Small intestine (tissue), 16 donors: ENCODE measurements around the gene TRAF3IP3. TPM values are rescaled to one million over a fixed set of nuclear protein-coding genes. Genes with fewer than 3 reads are reported as not detected.
A peak's percentile ranks its signal among the peaks of the same experiment; 100 is the strongest.

Experiments used
- DNase-seq, 2 donors: peaks; one replicate each; pipeline versions ENCODE4 v3.0.0 to v3.0.0-alpha.2; 2013
- FAIRE-seq: peaks from 2 replicates; lab custom pipeline; 2012; peaks lifted over from hg19 to GRCh38; lab: Jason Lieb, UNC
- H3K27ac ChIP-seq, 3 donors: one replicate each; pipeline ENCODE4 v1.5.1; 2013; ENCODE audit warnings: low read length in 2 of 3, mild to moderate bottlenecking in 2 of 3, control low read depth in 1 of 3, inconsistent platforms in 1 of 3, low read depth in 1 of 3, moderate library complexity in 1 of 3
- H3K27me3 ChIP-seq, 3 donors: one replicate each; pipeline ENCODE4 v1.6.1; 2013; ENCODE audit warnings: low read length in 3 of 3, inconsistent platforms in 1 of 3; ENCODE audit not compliant: control insufficient read depth in 3 of 3, insufficient read depth in 3 of 3
- H3K36me3 ChIP-seq, 3 donors: one replicate each; pipeline ENCODE4 v1.6.1; 2013; ENCODE audit warnings: low read length in 3 of 3, inconsistent platforms in 1 of 3, low read depth in 1 of 3, mild to moderate bottlenecking in 1 of 3, moderate library complexity in 1 of 3; ENCODE audit not compliant: control insufficient read depth in 3 of 3, insufficient read depth in 2 of 3
- H3K4me1 ChIP-seq, 3 donors: one replicate each; pipeline ENCODE4 v1.6.1; 2013; ENCODE audit warnings: low read length in 2 of 3, inconsistent platforms in 1 of 3, low read depth in 1 of 3, mild to moderate bottlenecking in 1 of 3, moderate library complexity in 1 of 3; ENCODE audit not compliant: control insufficient read depth in 3 of 3, insufficient read depth in 2 of 3
- H3K4me3 ChIP-seq, 3 donors: one replicate each; pipeline ENCODE4 v1.5.1; 2013; ENCODE audit warnings: low read length in 3 of 3, control low read depth in 1 of 3, inconsistent platforms in 1 of 3, low read depth in 1 of 3, mild to moderate bottlenecking in 1 of 3, moderate library complexity in 1 of 3
- H3K9me3 ChIP-seq, 2 donors: one replicate each; pipeline ENCODE4 v1.6.1; 2013; ENCODE audit warnings: low read depth in 1 of 2, low read length in 1 of 2; ENCODE audit not compliant: control insufficient read depth in 2 of 2, insufficient read depth in 1 of 2
- WGBS, 3 donors: extraction: QIAGEN DNeasy Blood & Tissue Kit; methylation state at CpG; one replicate each; pipeline ENCODE4 v1.1.7; 2013; 5-methylcytosine and 5-hydroxymethylcytosine counted together
- long read RNA-seq, 10 donors: transcript quantifications; one replicate each; lab custom pipeline, GENCODE V29; 2026
- polyA plus RNA-seq, 4 donors: library from polyadenylated mRNA; stranded (reverse) in 3 of 4; unstranded in 1 of 4; fragments of 200-250 nt in 3 of 4; fragments of 120-200 nt in 1 of 4; gene quantifications; one replicate each; pipeline versions ENCODE4 v1.2.1 to v1.2.3, GENCODE V29; 2013
- donor health status: healthy with polysubstance abuse.
- donor health status: control.
- donor health status: control.
- donor health status: Bipolar disorder and iron deficiency.
- donor health status: healthy.

Gene TRAF3IP3, protein sequence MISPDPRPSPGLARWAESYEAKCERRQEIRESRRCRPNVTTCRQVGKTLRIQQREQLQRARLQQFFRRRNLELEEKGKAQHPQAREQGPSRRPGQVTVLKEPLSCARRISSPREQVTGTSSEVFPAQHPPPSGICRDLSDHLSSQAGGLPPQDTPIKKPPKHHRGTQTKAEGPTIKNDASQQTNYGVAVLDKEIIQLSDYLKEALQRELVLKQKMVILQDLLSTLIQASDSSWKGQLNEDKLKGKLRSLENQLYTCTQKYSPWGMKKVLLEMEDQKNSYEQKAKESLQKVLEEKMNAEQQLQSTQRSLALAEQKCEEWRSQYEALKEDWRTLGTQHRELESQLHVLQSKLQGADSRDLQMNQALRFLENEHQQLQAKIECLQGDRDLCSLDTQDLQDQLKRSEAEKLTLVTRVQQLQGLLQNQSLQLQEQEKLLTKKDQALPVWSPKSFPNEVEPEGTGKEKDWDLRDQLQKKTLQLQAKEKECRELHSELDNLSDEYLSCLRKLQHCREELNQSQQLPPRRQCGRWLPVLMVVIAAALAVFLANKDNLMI
- polyA plus RNA-seq = 10 to 100 TPM in 1 of 4 donors, 1 to 10 TPM in 3; 1.1 to 20.0 (median 5.8) TPM
- long read RNA-seq, donor 1 = 0 reads
- long read RNA-seq, donor 2 = 0 reads
- long read RNA-seq, donor 3, partial matches to known transcripts = 0 of 2 reads
- long read RNA-seq, donor 3, other reads (novel, unspliced or antisense) = 0 of 2 reads
- long read RNA-seq, donor 4 = 0 reads
- long read RNA-seq, donor 5, partial matches to known transcripts = 0 of 1 reads
- long read RNA-seq, donor 5, other reads (novel, unspliced or antisense) = 0 of 1 reads
- long read RNA-seq, donor 6 = 0 reads
- long read RNA-seq, donor 7 = 0 reads
- long read RNA-seq, donor 8 = 0 reads
- long read RNA-seq, donor 9, partial matches to known transcripts = 0 of 1 reads
- long read RNA-seq, donor 9, other reads (novel, unspliced or antisense) = 0 of 1 reads
- long read RNA-seq, donor 10, partial matches to known transcripts = 5 of 5 reads
- long read RNA-seq, donor 10, other reads (novel, unspliced or antisense) = 0 of 5 reads

DNA sequence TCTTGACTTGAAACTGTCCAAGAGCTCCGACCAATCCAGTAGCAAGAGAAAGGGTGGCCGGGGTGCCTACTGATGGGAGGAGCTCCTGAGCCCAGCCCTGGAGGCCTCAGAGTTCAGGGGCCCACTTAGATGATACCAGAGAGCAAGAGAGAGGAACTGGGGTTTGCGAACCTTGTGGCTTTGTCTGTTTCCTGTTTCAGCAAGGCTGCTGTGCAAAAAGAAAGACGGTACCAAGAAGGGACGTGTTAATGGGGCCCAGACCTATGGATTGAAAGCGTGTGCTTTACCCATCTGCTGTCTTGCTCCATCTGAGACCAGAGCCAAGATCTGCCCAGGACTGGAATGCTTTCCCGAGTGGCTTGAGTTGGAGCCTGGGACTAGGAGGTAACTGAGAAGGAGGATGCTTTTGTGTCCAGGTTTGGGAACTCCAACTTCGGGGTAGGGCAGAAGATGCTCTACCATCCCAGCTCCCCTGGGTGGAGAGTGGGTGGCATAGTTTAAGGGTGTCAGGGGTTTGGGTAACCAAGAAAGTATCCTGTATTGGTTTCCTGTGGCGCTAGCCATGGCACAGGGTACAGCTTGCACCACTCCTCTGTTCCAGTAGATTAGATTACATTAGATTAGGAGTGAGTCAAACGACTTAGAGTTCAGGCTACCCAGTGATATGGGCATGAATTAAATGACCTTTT is at the start of gene TRAF3IP3:
TRAF3IP3 (plus strand) TSS at position 128 of the 689 bp plus-strand sequence. CDS start 3,987 bp downstream, outside the sequence.
- peak within 1 kb of the TSS; percentile 42 to 88 (median 51) for H3K27ac ChIP-seq
- 49 to 67% (median 61%) methylated on average over 10 of the region's 10 CpGs for WGBS, 3 donors
- peaks cover 0 to 4% (median 0%) of the 10 kb centered on the region in 3 donors for H3K4me1 ChIP-seq
- H3K4me3 ChIP-seq = peak within 1 kb of the TSS; percentile 14 to 41 (median 26)
- peaks cover 0 to 2% (median 0%) of the 10 kb centered on the region in 3 donors for H3K27me3 ChIP-seq
- peak; percentile 58 to 64 for DNase-seq
- H3K9me3 ChIP-seq = no peaks in the 10 kb centered on the region
- peaks cover 0 to 5% (median 2%) of the 10 kb centered on the region in 3 donors for H3K36me3 ChIP-seq
- FAIRE-seq = no peak

DNA sequence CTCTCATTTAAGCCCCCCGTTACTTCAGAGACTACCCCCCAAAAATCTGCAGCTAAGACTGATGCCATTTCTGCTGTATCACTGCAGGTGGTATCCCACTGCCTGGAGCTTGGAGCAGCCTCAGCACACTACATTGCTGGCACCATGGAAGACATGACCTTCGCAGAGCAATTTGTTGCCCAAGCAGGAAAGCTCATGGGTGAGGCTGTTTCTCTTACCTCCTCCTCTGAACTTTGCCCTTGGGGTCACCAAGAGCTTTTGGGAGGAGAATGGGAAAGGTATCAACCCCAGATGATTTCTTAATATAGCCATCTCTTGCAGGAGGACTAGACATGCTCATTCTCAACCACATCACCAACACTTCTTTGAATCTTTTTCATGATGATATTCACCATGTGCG is 49.2 kb upstream of the TRAF3IP3 start:
- no peak overlapping the region for H3K4me3 ChIP-seq
- no peaks in the 10 kb centered on the region for H3K9me3 ChIP-seq
- no peak overlapping the region for H3K27ac ChIP-seq
- 95 to 97% (median 96%) methylated on average over 3 of the region's 3 CpGs for WGBS, 3 donors
- no peaks in the 10 kb centered on the region for H3K36me3 ChIP-seq
- DNase-seq (no peak), FAIRE-seq (no peak)
- no peaks in the 10 kb centered on the region for H3K4me1 ChIP-seq
- H3K27me3 ChIP-seq = no peaks in the 10 kb centered on the region

DNA sequence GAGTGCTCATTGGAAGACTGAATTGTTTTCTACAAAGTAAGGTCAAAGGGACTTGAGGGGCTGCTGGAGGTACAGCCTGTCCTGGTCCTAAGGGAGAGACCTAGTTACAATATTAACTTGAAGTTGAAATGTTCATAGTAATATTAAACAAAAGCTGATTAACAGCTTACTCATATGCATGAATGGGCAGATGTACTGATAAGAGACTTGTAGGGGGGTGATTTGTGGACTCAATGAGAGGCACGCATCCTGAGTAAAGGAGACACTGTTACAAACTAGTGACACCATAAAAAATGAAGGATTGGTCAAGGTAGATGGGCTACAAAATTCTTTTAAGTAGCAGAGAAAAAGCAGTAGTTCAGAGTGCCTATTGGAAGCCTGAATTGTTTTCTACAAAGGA is 48.5 kb upstream of the TRAF3IP3 start:
- Histone ChIP-seq H3K4me3 (no peak overlapping the region), H3K27me3 (no peaks in the 10 kb centered on the region), H3K36me3 (no peaks in the 10 kb centered on the region), H3K9me3 (no peaks in the 10 kb centered on the region), H3K4me1 (no peaks in the 10 kb centered on the region), H3K27ac (no peak overlapping the region)
- 88 to 96% (median 94%) methylated on average over 1 of the region's 1 CpG for WGBS, 3 donors
- no peak for FAIRE-seq
- DNase-seq = no peak

DNA sequence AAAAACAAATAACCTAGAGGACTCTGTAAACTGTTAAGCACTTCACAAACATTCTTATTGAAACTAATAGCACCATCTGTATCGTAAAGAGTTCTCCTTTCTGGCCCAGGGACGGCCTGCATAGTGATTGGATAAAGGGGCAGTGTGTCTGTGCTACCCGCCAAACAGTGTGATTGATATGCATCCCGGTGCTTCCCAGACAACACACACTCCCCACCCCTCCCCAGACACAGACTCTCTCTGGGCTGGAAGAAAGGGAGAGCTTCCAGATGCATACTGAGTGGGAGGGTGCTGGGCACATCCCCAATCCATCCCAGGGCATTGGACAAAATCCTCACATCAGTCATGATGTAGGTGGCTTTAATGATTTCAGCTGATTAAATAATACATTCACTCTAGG is 47.6 kb upstream of the TRAF3IP3 start:
- no peaks in the 10 kb centered on the region for H3K27me3 ChIP-seq
- FAIRE-seq = no peak
- peak overlapping the region in 1 of 3 donors; percentile 20 for H3K27ac ChIP-seq
- no peak overlapping the region for H3K4me3 ChIP-seq
- no peak for DNase-seq
- H3K36me3 ChIP-seq = no peaks in the 10 kb centered on the region
- no peaks in the 10 kb centered on the region for H3K9me3 ChIP-seq
- 54 to 76% (median 75%) methylated on average over 4 of the region's 4 CpGs for WGBS, 3 donors
- H3K4me1 ChIP-seq = no peaks in the 10 kb centered on the region

DNA sequence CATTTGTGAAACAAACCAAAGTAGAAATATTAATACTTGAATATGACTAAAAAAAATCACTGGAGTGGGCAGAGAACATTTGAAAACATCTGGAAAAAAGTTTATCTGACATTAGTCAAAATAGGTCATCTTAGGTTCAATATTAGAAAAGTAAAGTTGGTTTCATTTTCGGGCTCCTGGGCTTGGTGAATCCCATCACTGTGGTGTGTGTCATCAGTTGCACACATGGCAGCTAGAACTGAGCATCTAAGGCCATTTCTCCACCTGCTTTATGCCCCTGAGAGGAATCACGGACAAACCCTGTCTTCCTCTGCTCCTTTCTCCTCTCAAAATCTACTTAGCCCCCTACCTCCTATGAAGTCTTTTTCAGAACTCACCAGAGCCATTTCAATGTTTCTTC is 45.8 kb upstream of the TRAF3IP3 start:
- H3K36me3 ChIP-seq = no peaks in the 10 kb centered on the region
- H3K27me3 ChIP-seq = no peaks in the 10 kb centered on the region
- FAIRE-seq = no peak
- no peak overlapping the region for H3K27ac ChIP-seq
- WGBS, 3 donors = 66 to 69% (median 66%) methylated on average over 2 of the region's 2 CpGs
- no peak for DNase-seq
- H3K4me3 ChIP-seq = no peak overlapping the region
- H3K9me3 ChIP-seq = no peaks in the 10 kb centered on the region
- no peaks in the 10 kb centered on the region for H3K4me1 ChIP-seq

DNA sequence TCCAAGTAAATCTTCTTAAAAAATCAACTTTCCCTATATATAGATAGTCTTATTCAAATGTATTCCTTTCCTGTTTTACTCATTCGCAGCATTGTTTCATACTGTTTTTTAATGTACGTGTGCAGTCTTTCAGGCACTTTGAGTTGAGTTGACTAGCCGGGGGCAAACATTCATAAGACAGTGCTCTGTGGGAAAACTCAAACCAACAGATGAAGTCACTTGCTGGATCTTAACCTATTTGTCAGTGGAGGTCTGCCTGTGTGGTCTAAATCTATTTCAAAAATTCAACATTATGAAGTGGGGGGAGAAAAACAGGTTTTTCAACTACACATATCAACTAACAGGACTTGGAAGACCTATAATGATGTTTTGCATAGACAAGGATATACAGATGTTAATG is 45.0 kb upstream of the TRAF3IP3 start:
- DNase-seq (no peak), FAIRE-seq (no peak)
- Histone ChIP-seq H3K4me3 (no peak overlapping the region), H3K4me1 (no peaks in the 10 kb centered on the region), H3K27me3 (no peaks in the 10 kb centered on the region), H3K27ac (no peak overlapping the region), H3K9me3 (no peaks in the 10 kb centered on the region), H3K36me3 (no peaks in the 10 kb centered on the region)
- WGBS, 3 donors = 90 to 98% (median 92%) methylated on average over 3 of the region's 3 CpGs

DNA sequence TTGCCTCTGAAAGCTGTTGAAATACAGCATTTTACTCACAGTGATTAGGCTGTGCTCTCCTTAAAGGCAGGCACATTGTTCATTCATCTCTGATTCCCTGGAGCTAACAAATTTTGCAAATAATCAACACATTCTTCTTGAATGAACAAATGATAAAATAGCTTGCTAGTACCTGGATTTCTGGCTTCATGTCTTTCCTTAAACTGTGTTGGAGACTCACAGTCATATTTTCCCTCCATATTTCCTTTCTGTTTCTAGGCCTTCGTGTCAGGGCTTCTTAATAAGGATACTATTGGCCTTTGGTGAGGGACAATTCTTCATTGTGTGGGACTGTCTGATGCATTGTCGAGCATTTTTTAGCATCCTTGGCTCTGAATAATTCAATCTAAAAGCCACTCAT is 41.5 kb upstream of the TRAF3IP3 start:
- DNase-seq = no peak
- Histone ChIP-seq H3K4me3 (no peak overlapping the region), H3K27me3 (peaks cover 0 to 2% (median 0%) of the 10 kb centered on the region in 3 donors), H3K4me1 (no peaks in the 10 kb centered on the region), H3K36me3 (no peaks in the 10 kb centered on the region), H3K27ac (no peak overlapping the region), H3K9me3 (no peaks in the 10 kb centered on the region)
- WGBS, 3 donors = 81 to 87% (median 84%) methylated on average over 2 of the region's 2 CpGs
- FAIRE-seq = no peak

DNA sequence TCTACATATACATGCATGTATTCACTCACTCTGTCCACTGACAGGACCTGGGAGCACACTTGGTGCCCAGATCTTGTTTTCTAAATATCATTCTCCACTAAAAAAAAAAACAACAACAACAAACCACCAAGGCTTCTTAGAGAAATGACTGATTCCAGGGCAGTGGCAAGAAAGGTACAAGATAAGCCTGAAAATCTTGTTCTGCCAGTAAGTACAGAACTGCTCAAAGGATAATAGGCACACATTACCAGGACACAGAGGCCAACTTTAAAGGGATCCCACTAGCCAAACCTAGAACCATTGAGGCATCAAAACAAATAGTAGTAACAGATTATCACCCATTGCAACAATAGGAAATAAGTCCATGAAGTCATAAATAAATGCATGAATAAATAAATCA is 40.5 kb upstream of the TRAF3IP3 start:
- Histone ChIP-seq H3K4me3 (no peak overlapping the region), H3K4me1 (no peaks in the 10 kb centered on the region), H3K36me3 (no peaks in the 10 kb centered on the region), H3K27me3 (peaks cover 0 to 3% (median 0%) of the 10 kb centered on the region in 3 donors), H3K27ac (no peak overlapping the region), H3K9me3 (no peaks in the 10 kb centered on the region)
- no peak for DNase-seq
- no peak for FAIRE-seq
